Caco-2 (cell line): ENCODE measurements around the gene IRX2. TPM values are rescaled to one million over a fixed set of nuclear protein-coding genes. Genes with fewer than 3 reads are reported as not detected.
A peak's percentile ranks its signal among the peaks of the same experiment; 100 is the strongest.

Source experiments
- BruUV-seq: library from RNA; stranded (reverse); fragments of 400-500 nt; replicated peaks from 2 replicates; lab custom pipeline; 2021; lab: Mats Ljungman, UMichigan
- CTCF ChIA-PET: fragments of 300-600 bp; sonication (Branson Sonifier 250); formaldehyde crosslinking; loops from one replicate; lab custom pipeline; 2022; ENCODE audit warnings: antibody characterized with exemption; lab: Charles Lee
- POLR2A ChIA-PET: fragments of 300-600 bp; sonication (Branson Sonifier 250); formaldehyde crosslinking; loops from one replicate; lab custom pipeline; 2022; ENCODE audit warnings: antibody characterized with exemption; lab: Charles Lee
- DNase-seq, 2 experiments: peaks; one replicate each; pipeline versions ENCODE4 v3.0.0 to v3.0.0-alpha.2; 2020 to 2022
- H3K27me3 ChIP-seq: replicated peaks from 2 replicates; pipeline ENCODE4 v1.6.0; 2011; ENCODE audit warnings: low read length; ENCODE audit not compliant: control insufficient read depth, insufficient read depth
- H3K36me3 ChIP-seq: 2 replicates; pipeline ENCODE4 v1.5.1; 2011; ENCODE audit warnings: low read length; ENCODE audit not compliant: control insufficient read depth, insufficient read depth
- H3K4me1 ChIP-seq: fragments of 250-450 bp; sonication (Bioruptor Pico); 2 replicates; pipeline ENCODE4 v1.5.1; 2020; ENCODE audit warnings: mild to moderate bottlenecking
- H3K4me3 ChIP-seq: 2 replicates; pipeline ENCODE4 v1.5.1; 2011; ENCODE audit warnings: low read depth, mild to moderate bottlenecking, control low read depth, low read length
- H3K9me3 ChIP-seq: fragments of 250-450 bp; sonication (Bioruptor Pico); 2 replicates; pipeline ENCODE4 v1.5.1; 2020; ENCODE audit warnings: mild to moderate bottlenecking, moderate library complexity
- H3K27ac Mint-ChIP-seq: one replicate; pipeline ENCODE4 v1.8.0; 2022; ENCODE audit warnings: mixed read lengths; ENCODE audit not compliant: unreplicated experiment
- H3K27me3 Mint-ChIP-seq: one replicate; pipeline ENCODE4 v1.8.0; 2022; ENCODE audit warnings: mixed read lengths; ENCODE audit not compliant: insufficient read depth, unreplicated experiment
- H3K36me3 Mint-ChIP-seq: one replicate; pipeline ENCODE4 v1.8.0; 2022; ENCODE audit warnings: mild to moderate bottlenecking, mixed read lengths; ENCODE audit not compliant: insufficient read depth, unreplicated experiment
- H3K4me1 Mint-ChIP-seq: one replicate; pipeline ENCODE4 v1.8.0; 2022; ENCODE audit warnings: low read depth, mixed read lengths; ENCODE audit not compliant: unreplicated experiment
- H3K4me3 Mint-ChIP-seq: one replicate; pipeline ENCODE4 v1.8.0; 2022; ENCODE audit warnings: mild to moderate bottlenecking, moderate library complexity, mixed read lengths; ENCODE audit not compliant: unreplicated experiment
- H3K9me3 Mint-ChIP-seq: one replicate; pipeline ENCODE4 v1.8.0; 2022; ENCODE audit warnings: mixed read lengths; ENCODE audit not compliant: unreplicated experiment
- intact Hi-C: fragments of 100-400 bp; cut with micrococcal nuclease; formaldehyde crosslinking; loops from one replicate; pipeline ENCODE4 v1.10.0; 2022; ENCODE audit not compliant: unreplicated experiment
- total RNA-seq: library from RNA; stranded (reverse); gene quantifications from 2 replicates; pipeline ENCODE4 v1.2.3, GENCODE V29; 2022
- TF ChIP-seq, protein P1 (sequence below), 2 experiments: fragments of 200-600 bp in 1 of 2; IDR thresholded peaks; 1 replicate in 1 of 2; 2 replicates in 1 of 2; pipeline versions ENCODE4 v1.5.1 to v1.8.0; 2011 to 2022; ENCODE audit warnings: antibody characterized with exemption in 1 of 2, control low read depth in 1 of 2, inconsistent platforms in 1 of 2, low read depth in 1 of 2, low read length in 1 of 2, mild to moderate bottlenecking in 1 of 2, moderate library complexity in 1 of 2; ENCODE audit not compliant: insufficient read depth in 1 of 2, severe bottlenecking in 1 of 2, unreplicated experiment in 1 of 2

IRX2 gene
- total RNA-seq, 1 experiment from 2014 or later, result 44.1 TPM

- H3K27me3 ChIP-seq, result no peaks in the 10 kb centered on the region
- Mint-ChIP-seq H3K4me1 (no peaks in the 10 kb centered on the region), H3K9me3 (peaks cover under 1% of the 10 kb centered on the region), H3K27ac (no peak overlapping the region), H3K27me3 (peaks cover 8% of the 10 kb centered on the region), H3K36me3 (no peaks in the 10 kb centered on the region), H3K4me3 (no peak overlapping the region)
- no peak overlapping the region for H3K4me3 ChIP-seq
- BruUV-seq, result no TSS peak
- H3K36me3 ChIP-seq, result no peaks in the 10 kb centered on the region
- intact Hi-C loops, result no loop called here
- H3K9me3 ChIP-seq, result no peaks in the 10 kb centered on the region
- CTCF ChIA-PET, result no interaction called here
- POLR2A ChIA-PET, result no interaction called here
- TF ChIP-seq, protein P1, sequence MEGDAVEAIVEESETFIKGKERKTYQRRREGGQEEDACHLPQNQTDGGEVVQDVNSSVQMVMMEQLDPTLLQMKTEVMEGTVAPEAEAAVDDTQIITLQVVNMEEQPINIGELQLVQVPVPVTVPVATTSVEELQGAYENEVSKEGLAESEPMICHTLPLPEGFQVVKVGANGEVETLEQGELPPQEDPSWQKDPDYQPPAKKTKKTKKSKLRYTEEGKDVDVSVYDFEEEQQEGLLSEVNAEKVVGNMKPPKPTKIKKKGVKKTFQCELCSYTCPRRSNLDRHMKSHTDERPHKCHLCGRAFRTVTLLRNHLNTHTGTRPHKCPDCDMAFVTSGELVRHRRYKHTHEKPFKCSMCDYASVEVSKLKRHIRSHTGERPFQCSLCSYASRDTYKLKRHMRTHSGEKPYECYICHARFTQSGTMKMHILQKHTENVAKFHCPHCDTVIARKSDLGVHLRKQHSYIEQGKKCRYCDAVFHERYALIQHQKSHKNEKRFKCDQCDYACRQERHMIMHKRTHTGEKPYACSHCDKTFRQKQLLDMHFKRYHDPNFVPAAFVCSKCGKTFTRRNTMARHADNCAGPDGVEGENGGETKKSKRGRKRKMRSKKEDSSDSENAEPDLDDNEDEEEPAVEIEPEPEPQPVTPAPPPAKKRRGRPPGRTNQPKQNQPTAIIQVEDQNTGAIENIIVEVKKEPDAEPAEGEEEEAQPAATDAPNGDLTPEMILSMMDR (IDR thresholded peaks at IDR 0.05; ENCODE audit: insufficient read depth in 1 of 2, low read depth in 1 of 2, low read length in 1 of 2, severe bottlenecking in 1 of 2, unreplicated experiment in 1 of 2), result no peak
- DNase-seq, result no peak
- H3K4me1 ChIP-seq, result no peaks in the 10 kb centered on the region
Measured at GRCh38 chr5:2711446-2712425, 39.7 kb downstream of the IRX2 start.

DNA sequence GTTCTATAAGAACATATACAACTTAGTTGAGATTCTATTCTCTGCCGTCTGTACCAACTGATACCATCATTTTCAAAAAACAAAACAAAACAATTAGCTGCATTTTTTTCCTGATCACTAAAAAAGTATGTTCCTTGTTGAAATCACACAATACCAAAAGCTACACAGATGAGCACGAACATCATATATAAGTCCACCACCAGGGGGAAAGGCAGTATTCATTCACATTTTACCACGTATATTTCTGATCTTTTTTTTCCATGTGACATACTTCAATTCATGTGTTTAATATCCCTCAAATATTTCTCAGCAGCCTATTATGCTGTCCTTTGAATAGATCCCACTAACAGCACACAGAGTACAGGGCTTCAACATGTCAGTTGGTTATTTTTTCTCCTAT, 40.6 kb downstream of the IRX2 start:
- Histone ChIP-seq H3K9me3 (no peaks in the 10 kb centered on the region), H3K27me3 (no peaks in the 10 kb centered on the region), H3K4me3 (no peak overlapping the region), H3K36me3 (no peaks in the 10 kb centered on the region), H3K4me1 (no peaks in the 10 kb centered on the region)
- peaks cover 8% of the 10 kb centered on the region for H3K27me3 Mint-ChIP-seq
- intact Hi-C loops, result no loop called here
- no peak for DNase-seq
- ChIA-PET CTCF (no interaction called here), POLR2A (no interaction called here)
- H3K9me3 Mint-ChIP-seq, result no peaks in the 10 kb centered on the region
- TF ChIP-seq, protein P1 (IDR thresholded peaks at IDR 0.05; ENCODE audit: insufficient read depth in 1 of 2, low read depth in 1 of 2, low read length in 1 of 2, severe bottlenecking in 1 of 2, unreplicated experiment in 1 of 2), result peak in 1 of 2 experiments; percentile 37
- BruUV-seq, result no TSS peak
- no peak overlapping the region for H3K27ac Mint-ChIP-seq
- H3K36me3 Mint-ChIP-seq, result no peaks in the 10 kb centered on the region
- no peaks in the 10 kb centered on the region for H3K4me1 Mint-ChIP-seq
- no peak overlapping the region for H3K4me3 Mint-ChIP-seq

DNA sequence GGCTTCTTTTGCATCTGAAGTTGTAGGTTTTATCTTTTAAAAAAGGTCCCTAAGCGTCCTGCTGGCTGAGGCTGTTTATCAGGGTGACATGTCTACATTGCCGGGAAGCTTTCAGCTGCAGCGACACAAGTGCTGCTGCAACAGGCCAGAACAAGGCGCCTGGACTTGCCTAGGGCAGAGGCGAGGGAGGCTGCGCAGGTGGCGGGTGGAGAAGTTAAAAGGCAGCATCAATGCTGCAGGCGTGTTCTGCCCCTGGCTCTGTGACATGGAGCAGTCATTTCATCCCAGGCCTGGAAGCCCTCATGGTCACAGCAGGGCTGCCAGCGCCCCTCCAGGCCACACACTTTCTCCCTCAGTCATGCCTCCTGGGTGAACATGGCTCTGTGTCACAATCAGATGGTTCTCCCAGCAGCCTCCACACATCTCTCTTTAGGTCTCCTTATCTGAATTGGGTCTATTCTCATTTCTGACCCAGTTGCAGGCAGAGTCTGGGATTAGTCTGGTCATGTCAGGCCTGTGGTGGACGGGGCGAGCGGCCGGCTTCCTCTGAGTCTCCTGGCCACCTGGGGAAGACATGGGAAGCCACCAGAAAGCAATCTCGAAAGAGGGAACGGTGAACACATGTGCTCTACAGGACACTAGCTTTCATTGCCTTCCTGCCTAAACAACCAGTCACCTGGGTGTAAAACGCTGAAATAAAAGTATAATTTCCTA, 41.3 kb downstream of the IRX2 start:
- no peak overlapping the region for H3K4me3 ChIP-seq
- ChIA-PET POLR2A (no interaction called here), CTCF (no interaction called here)
- Mint-ChIP-seq H3K27me3 (peaks cover 13% of the 10 kb centered on the region), H3K9me3 (no peaks in the 10 kb centered on the region), H3K4me1 (no peaks in the 10 kb centered on the region), H3K4me3 (no peak overlapping the region), H3K36me3 (no peaks in the 10 kb centered on the region), H3K27ac (no peak overlapping the region)
- H3K36me3 ChIP-seq, result no peaks in the 10 kb centered on the region
- no peaks in the 10 kb centered on the region for H3K4me1 ChIP-seq
- DNase-seq, result no peak
- H3K27me3 ChIP-seq, result no peaks in the 10 kb centered on the region
- TF ChIP-seq, protein P1 (IDR thresholded peaks at IDR 0.05; ENCODE audit: insufficient read depth in 1 of 2, low read depth in 1 of 2, low read length in 1 of 2, severe bottlenecking in 1 of 2, unreplicated experiment in 1 of 2), result no peak
- intact Hi-C loops, result no loop called here
- no TSS peak for BruUV-seq
- no peaks in the 10 kb centered on the region for H3K9me3 ChIP-seq
